ENCODE data around the gene TNIP1. TPM values are rescaled to one million over a fixed set of nuclear protein-coding genes. Genes with fewer than 3 reads are reported as not detected.
A peak's percentile ranks its signal among the peaks of the same experiment; 100 is the strongest.

The TNIP1 gene
- total RNA-seq, 3 donors from 2014 or later (not counting 1 experiment from before 2014, with no cell fraction given), result 140 to 180 (median 153) TPM

GRCh38 chr5:151107738-151108520 lies 27.1 kb upstream of the TNIP1 start:
- peaks cover 12 to 14% of the 10 kb centered on the region in 2 donors for H3K4me1 Mint-ChIP-seq
- H3K36me3 ChIP-seq (ENCODE audit: control insufficient read depth, insufficient read depth, low read length), result peaks cover 99% of the 10 kb centered on the region
- no peaks in the 10 kb centered on the region for H3K27me3 Mint-ChIP-seq (ENCODE audit: low read depth in 2 of 2)
- ATAC-seq, result no peak
- DNase-seq, result no peak
- no peaks in the 10 kb centered on the region for H3K9me3 ChIP-seq (ENCODE audit: control insufficient read depth, insufficient read depth, low read length)
- WGBS (ENCODE audit: insufficient coverage), result 98% methylated on average over 11 of the region's 11 CpGs
- H3K9me3 Mint-ChIP-seq, result no peaks in the 10 kb centered on the region
- no peak overlapping the region for H3K27ac ChIP-seq (ENCODE audit: low read length)
- H3K36me3 Mint-ChIP-seq, result peaks cover 11% of the 10 kb centered on the region
- no peaks in the 10 kb centered on the region for H3K4me1 ChIP-seq (ENCODE audit: control insufficient read depth, insufficient read depth, low read length)
- no peak overlapping the region for H3K4me3 Mint-ChIP-seq
- intact Hi-C loops (cut with micrococcal nuclease), result no loop called here
- no peak overlapping the region for H3K27ac Mint-ChIP-seq
- no peaks in the 10 kb centered on the region for H3K27me3 ChIP-seq (ENCODE audit: control insufficient read depth, insufficient read depth, low read length)
- no peak for TF ChIP-seq CTCF (IDR thresholded peaks at IDR 0.05)
- no peak overlapping the region for H3K4me3 ChIP-seq (ENCODE audit: low read length)

GRCh38 chr5:151107084-151107483 lies 26.2 kb upstream of the TNIP1 start:
- Histone ChIP-seq H3K9me3 (ENCODE audit: control insufficient read depth, insufficient read depth, low read length) (no peaks in the 10 kb centered on the region), H3K27ac (ENCODE audit: low read length) (no peak overlapping the region), H3K36me3 (ENCODE audit: control insufficient read depth, insufficient read depth, low read length) (peaks cover 96% of the 10 kb centered on the region), H3K27me3 (ENCODE audit: control insufficient read depth, insufficient read depth, low read length) (no peaks in the 10 kb centered on the region), H3K4me1 (ENCODE audit: control insufficient read depth, insufficient read depth, low read length) (no peaks in the 10 kb centered on the region), H3K4me3 (ENCODE audit: low read length) (no peak overlapping the region)
- intact Hi-C loops (cut with micrococcal nuclease), result no loop called here
- H3K27ac Mint-ChIP-seq, result peak overlapping the region; percentile 16 to 51
- no peaks in the 10 kb centered on the region for H3K27me3 Mint-ChIP-seq (ENCODE audit: low read depth in 2 of 2)
- WGBS (ENCODE audit: insufficient coverage), result 97% methylated on average over 6 of the region's 7 CpGs
- DNase-seq (no peak), ATAC-seq (no peak)
- H3K4me3 Mint-ChIP-seq, result no peak overlapping the region
- no peaks in the 10 kb centered on the region for H3K9me3 Mint-ChIP-seq
- TF ChIP-seq CTCF (IDR thresholded peaks at IDR 0.05), result no peak
- H3K36me3 Mint-ChIP-seq, result peaks cover 11% of the 10 kb centered on the region
- peaks cover 12 to 14% of the 10 kb centered on the region in 2 donors for H3K4me1 Mint-ChIP-seq

DNA sequence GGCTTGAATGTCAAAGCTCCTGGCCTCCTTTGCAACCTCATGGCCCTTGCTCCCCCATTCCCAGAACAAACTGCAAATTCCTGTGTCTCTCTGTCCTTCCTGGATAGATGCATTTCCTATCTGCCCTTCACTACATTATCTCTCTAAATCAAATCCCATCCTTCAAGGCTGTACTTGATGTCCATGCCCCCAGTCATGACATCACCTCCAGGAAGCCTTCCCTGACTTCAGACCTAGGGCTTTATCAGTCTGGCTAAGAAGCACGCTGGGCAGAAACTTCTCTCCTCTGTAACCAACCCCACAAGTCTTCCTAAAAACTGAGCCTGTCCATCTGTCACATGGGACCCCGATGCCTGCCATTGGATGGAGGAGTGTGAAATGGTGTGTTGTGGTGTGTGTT lies 25.7 kb upstream of the TNIP1 start:
- ATAC-seq (no peak), DNase-seq (no peak)
- no peaks in the 10 kb centered on the region for H3K27me3 ChIP-seq (ENCODE audit: control insufficient read depth, insufficient read depth, low read length)
- no peak for TF ChIP-seq CTCF (IDR thresholded peaks at IDR 0.05)
- Mint-ChIP-seq H3K9me3 (no peaks in the 10 kb centered on the region), H3K4me3 (no peak overlapping the region), H3K27ac (peak overlapping the region; percentile 16 to 51), H3K36me3 (peaks cover 11% of the 10 kb centered on the region), H3K4me1 (peaks cover 17 to 20% of the 10 kb centered on the region in 2 donors), H3K27me3 (ENCODE audit: low read depth in 2 of 2) (no peaks in the 10 kb centered on the region)
- no peaks in the 10 kb centered on the region for H3K4me1 ChIP-seq (ENCODE audit: control insufficient read depth, insufficient read depth, low read length)
- H3K9me3 ChIP-seq (ENCODE audit: control insufficient read depth, insufficient read depth, low read length), result no peaks in the 10 kb centered on the region
- WGBS (ENCODE audit: insufficient coverage), result 100% methylated on average over 1 of the region's 2 CpGs
- H3K27ac ChIP-seq (ENCODE audit: low read length), result no peak overlapping the region
- no peak overlapping the region for H3K4me3 ChIP-seq (ENCODE audit: low read length)
- intact Hi-C loops (cut with micrococcal nuclease), result no loop called here
- H3K36me3 ChIP-seq (ENCODE audit: control insufficient read depth, insufficient read depth, low read length), result peaks cover 97% of the 10 kb centered on the region

- no peak overlapping the region for H3K4me3 Mint-ChIP-seq
These were observed 25.2 kb upstream of the TNIP1 start for GRCh38 chr5:151106043-151106442.

More at GRCh38 chr5:151106043-151106442, 25.2 kb upstream of the TNIP1 start:
- Histone ChIP-seq H3K4me1 (ENCODE audit: control insufficient read depth, insufficient read depth, low read length) (no peaks in the 10 kb centered on the region), H3K4me3 (ENCODE audit: low read length) (no peak overlapping the region), H3K27ac (ENCODE audit: low read length) (no peak overlapping the region), H3K9me3 (ENCODE audit: control insufficient read depth, insufficient read depth, low read length) (no peaks in the 10 kb centered on the region), H3K27me3 (ENCODE audit: control insufficient read depth, insufficient read depth, low read length) (no peaks in the 10 kb centered on the region), H3K36me3 (ENCODE audit: control insufficient read depth, insufficient read depth, low read length) (peaks cover 97% of the 10 kb centered on the region)
- 97% methylated on average over 5 of the region's 5 CpGs for WGBS (ENCODE audit: insufficient coverage)
- ATAC-seq (no peak), DNase-seq (no peak)
- TF ChIP-seq CTCF (IDR thresholded peaks at IDR 0.05), result no peak
- Mint-ChIP-seq H3K9me3 (no peaks in the 10 kb centered on the region), H3K36me3 (peaks cover 11% of the 10 kb centered on the region), H3K4me1 (peaks cover 18 to 21% of the 10 kb centered on the region in 2 donors), H3K27me3 (ENCODE audit: low read depth in 2 of 2) (no peaks in the 10 kb centered on the region), H3K27ac (peak overlapping the region; percentile 16 to 51)
- intact Hi-C loops (cut with micrococcal nuclease), result no loop called here

All from natural killer cell (primary cell).